Glomerular endothelial cell (primary cell): ENCODE measurements around the gene SMARCA4. TPM values are rescaled to one million over a fixed set of nuclear protein-coding genes. Genes with fewer than 3 reads are reported as not detected.
"Not testable (repeated sequence)": the region's sequence is repeated elsewhere in the genome, so short reads cannot be mapped to it uniquely, and the experiment has no call there.

Source experiments
- DNase-seq: peaks from one replicate; pipeline ENCODE4 v3.0.0-alpha.2; 2011; ENCODE audit warnings: low read depth, low spot score; ENCODE audit errors: extremely low read depth
- total RNA-seq: library from RNA; depleted of rRNA; stranded (reverse); fragments of >200 nt; gene quantifications from 2 replicates; pipeline ENCODE4 v1.2.3, GENCODE V29; 2015

Gene SMARCA4
- total RNA-seq, 1 donor from 2014 or later = 172 TPM

GRCh38 chr19:11059511-11060358, 98.9 kb downstream of the SMARCA4 start:
- DNase-seq = no peak

- no peak for DNase-seq
Measured at GRCh38 chr19:11061952-11062351, 101.1 kb downstream of the SMARCA4 start.

- DNase-seq = no peak
Measured at GRCh38 chr19:11063434-11063833, 102.6 kb downstream of the SMARCA4 start.

- no peak for DNase-seq
Measured at GRCh38 chr19:11064831-11065303, 104.0 kb downstream of the SMARCA4 start.

GRCh38 chr19:11066326-11066725, 105.5 kb downstream of the SMARCA4 start:
- no peak for DNase-seq

- no peak for DNase-seq
Measured at GRCh38 chr19:11067356-11068113, 106.7 kb downstream of the SMARCA4 start.

- no peak for DNase-seq
Measured at GRCh38 chr19:11069561-11069960, 108.7 kb downstream of the SMARCA4 start.

GRCh38 chr19:11070123-11070522, 109.3 kb downstream of the SMARCA4 start:
- DNase-seq = no peak

GRCh38 chr19:11073568-11073967, 112.7 kb downstream of the SMARCA4 start:
- no peak for DNase-seq

GRCh38 chr19:11076792-11077191, 116.0 kb downstream of the SMARCA4 start:
- DNase-seq = not testable (repeated sequence)

- DNase-seq = no peak
Measured at GRCh38 chr19:11078893-11079292, 118.1 kb downstream of the SMARCA4 start.

- DNase-seq = no peak
Measured at GRCh38 chr19:11079999-11080398, 119.2 kb downstream of the SMARCA4 start.

- no peak for DNase-seq
Measured at GRCh38 chr19:11087870-11088505, 127.2 kb downstream of the SMARCA4 start.

- no peak for DNase-seq
Measured at GRCh38 chr19:11088506-11089253, 127.8 kb downstream of the SMARCA4 start.

GRCh38 chr19:11089254-11090013, 128.6 kb downstream of the SMARCA4 start, which contains the start of gene LDLR:
Gene LDLR, plus strand, starts transcription at chr19:11089463. Its CDS starts 86 bp downstream, at chr19:11089549.
- peak; percentile 87 for DNase-seq

- not testable (repeated sequence) for DNase-seq
Measured at GRCh38 chr19:11090014-11090263, 129.1 kb downstream of the SMARCA4 start.

GRCh38 chr19:11090264-11090996, 129.6 kb downstream of the SMARCA4 start:
- DNase-seq = no peak

GRCh38 chr19:11090997-11091702, 130.3 kb downstream of the SMARCA4 start:
- DNase-seq = no peak

GRCh38 chr19:11091703-11092153, 130.9 kb downstream of the SMARCA4 start:
- peak; percentile 88 for DNase-seq
